Esophagus (tissue), 2 donors: ENCODE results near the gene CNDP2. TPM values are rescaled to one million over a fixed set of nuclear protein-coding genes. Genes with fewer than 3 reads are reported as not detected.

Source experiments
- H3K27ac ChIP-seq, 2 donors: one replicate each; pipeline ENCODE4 v1.5.1; 2013; ENCODE audit warnings: low read depth in 2 of 2, mild to moderate bottlenecking in 2 of 2, inconsistent platforms in 1 of 2, low read length in 1 of 2, moderate library complexity in 1 of 2
- H3K27me3 ChIP-seq, 2 donors: one replicate each; pipeline ENCODE4 v1.6.1; 2013; ENCODE audit warnings: low read length in 2 of 2, control low read depth in 1 of 2, mild to moderate bottlenecking in 1 of 2; ENCODE audit not compliant: insufficient read depth in 2 of 2, control insufficient read depth in 1 of 2
- H3K36me3 ChIP-seq, 2 donors: one replicate each; pipeline ENCODE4 v1.6.1; 2013; ENCODE audit warnings: low read length in 1 of 2; ENCODE audit not compliant: control insufficient read depth in 2 of 2, insufficient read depth in 2 of 2
- H3K4me1 ChIP-seq, 2 donors: one replicate each; pipeline ENCODE4 v1.6.1; 2013; ENCODE audit warnings: low read length in 1 of 2; ENCODE audit not compliant: control insufficient read depth in 2 of 2, insufficient read depth in 2 of 2
- H3K4me3 ChIP-seq, 2 donors: one replicate each; pipeline ENCODE4 v1.5.1; 2013; ENCODE audit warnings: low read length in 2 of 2, mild to moderate bottlenecking in 2 of 2, low read depth in 1 of 2, moderate library complexity in 1 of 2
- H3K9me3 ChIP-seq, 2 donors: one replicate each; pipeline ENCODE4 v1.6.1; 2013; ENCODE audit warnings: mild to moderate bottlenecking in 2 of 2, low read depth in 1 of 2, low read length in 1 of 2, moderate library complexity in 1 of 2; ENCODE audit not compliant: control insufficient read depth in 2 of 2, insufficient read depth in 1 of 2
- WGBS, 2 donors: extraction: QIAGEN DNeasy Blood & Tissue Kit; methylation state at CpG; one replicate each; pipeline ENCODE4 v1.1.7; 2013; 5-methylcytosine and 5-hydroxymethylcytosine counted together
- polyA plus RNA-seq, 2 donors: library from polyadenylated mRNA; stranded (reverse); fragments of 200-250 nt; gene quantifications; one replicate each; pipeline ENCODE4 v1.2.3, GENCODE V29; 2013
- donor health status: healthy with polysubstance abuse.
- donor health status: Bipolar disorder and iron deficiency.

The CNDP2 gene
- polyA plus RNA-seq, 2 donors = 42.5 to 60.0 TPM

DNA sequence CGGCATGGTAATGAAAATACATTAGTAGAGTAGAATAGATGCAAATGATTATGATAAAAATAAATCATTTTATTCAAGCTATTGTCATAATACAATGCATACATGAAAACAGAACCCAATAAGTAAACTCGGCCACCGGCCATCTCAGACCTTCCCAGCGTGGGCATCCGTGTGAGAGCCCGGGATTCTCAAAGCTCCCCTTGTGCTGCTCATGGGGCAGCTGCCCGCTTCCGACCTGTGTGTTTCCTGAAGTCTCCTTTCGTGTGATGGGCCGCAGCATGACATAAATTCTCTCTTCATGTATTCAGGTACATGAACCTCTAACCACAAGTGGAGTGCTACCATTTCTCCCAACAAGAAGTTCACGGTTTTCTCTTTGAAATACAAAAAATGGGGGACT, 13.5 kb upstream of the CNDP2 start:
- Histone ChIP-seq H3K27ac (no peak overlapping the region), H3K27me3 (no peaks in the 10 kb centered on the region), H3K4me1 (no peaks in the 10 kb centered on the region), H3K4me3 (no peak overlapping the region), H3K36me3 (no peaks in the 10 kb centered on the region), H3K9me3 (no peaks in the 10 kb centered on the region)
- 87 to 91% methylated on average over 11 of the region's 11 CpGs for WGBS, 2 donors

GRCh38 chr18:74486119-74486849, 9.9 kb upstream of the CNDP2 start:
- WGBS, 2 donors = 79 to 90% methylated on average over 15 of the region's 15 CpGs
- Histone ChIP-seq H3K4me1 (no peaks in the 10 kb centered on the region), H3K27me3 (no peaks in the 10 kb centered on the region), H3K4me3 (no peak overlapping the region), H3K9me3 (no peaks in the 10 kb centered on the region), H3K36me3 (no peaks in the 10 kb centered on the region), H3K27ac (no peak overlapping the region)

GRCh38 chr18:74488354-74488753, 7.8 kb upstream of the CNDP2 start:
- WGBS, 2 donors = 97 to 98% methylated on average over 8 of the region's 8 CpGs
- Histone ChIP-seq H3K36me3 (no peaks in the 10 kb centered on the region), H3K4me1 (no peaks in the 10 kb centered on the region), H3K9me3 (no peaks in the 10 kb centered on the region), H3K27ac (no peak overlapping the region), H3K4me3 (no peak overlapping the region), H3K27me3 (no peaks in the 10 kb centered on the region)

GRCh38 chr18:74488864-74489263, 7.3 kb upstream of the CNDP2 start:
- Histone ChIP-seq H3K9me3 (no peaks in the 10 kb centered on the region), H3K27ac (no peak overlapping the region), H3K27me3 (no peaks in the 10 kb centered on the region), H3K36me3 (no peaks in the 10 kb centered on the region), H3K4me3 (no peak overlapping the region), H3K4me1 (no peaks in the 10 kb centered on the region)
- WGBS, 2 donors = 81 to 92% methylated on average over 8 of the region's 8 CpGs

- 53 to 55% methylated on average over 7 of the region's 7 CpGs for WGBS, 2 donors
- no peak overlapping the region for H3K27ac ChIP-seq
- no peaks in the 10 kb centered on the region for H3K36me3 ChIP-seq
- H3K4me1 ChIP-seq = no peaks in the 10 kb centered on the region
- no peaks in the 10 kb centered on the region for H3K27me3 ChIP-seq
- H3K9me3 ChIP-seq = no peaks in the 10 kb centered on the region
- H3K4me3 ChIP-seq = no peak overlapping the region
These were observed 6.5 kb upstream of the CNDP2 start for GRCh38 chr18:74489676-74490075.

DNA sequence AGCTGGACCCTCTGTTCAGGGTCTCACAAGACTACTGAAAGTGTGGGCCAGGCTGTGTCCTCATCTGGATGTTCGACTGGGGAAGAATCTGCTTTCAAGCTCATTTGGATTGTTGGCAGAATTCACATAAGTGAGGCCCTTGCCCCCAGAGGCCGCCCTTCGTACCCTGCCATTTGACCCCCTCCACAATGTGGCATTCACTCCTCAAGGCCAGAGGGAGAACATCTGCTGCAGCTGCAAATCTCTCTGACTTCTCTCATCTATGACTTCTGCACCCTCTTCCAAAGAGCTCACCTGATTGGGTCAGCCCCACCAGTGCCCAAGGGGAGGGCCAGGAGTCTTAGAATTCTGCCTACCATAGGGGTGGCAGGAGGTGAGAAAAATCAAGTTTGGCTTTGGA, 3.9 kb upstream of the CNDP2 start:
- 91 to 92% methylated on average over 3 of the region's 3 CpGs for WGBS, 2 donors
- H3K4me3 ChIP-seq = no peak overlapping the region
- H3K27me3 ChIP-seq = no peaks in the 10 kb centered on the region
- no peaks in the 10 kb centered on the region for H3K9me3 ChIP-seq
- H3K27ac ChIP-seq = no peak overlapping the region
- no peaks in the 10 kb centered on the region for H3K36me3 ChIP-seq
- H3K4me1 ChIP-seq = no peaks in the 10 kb centered on the region

GRCh38 chr18:74493689-74494088, 2.5 kb upstream of the CNDP2 start:
- WGBS, 2 donors = 61 to 73% methylated on average over 1 of the region's 1 CpG
- Histone ChIP-seq H3K27me3 (no peaks in the 10 kb centered on the region), H3K36me3 (no peaks in the 10 kb centered on the region), H3K27ac (no peak overlapping the region), H3K4me3 (no peak overlapping the region), H3K9me3 (no peaks in the 10 kb centered on the region), H3K4me1 (peaks cover 0 to 2% of the 10 kb centered on the region in 2 donors)

GRCh38 chr18:74494514-74494913, 1.6 kb upstream of the CNDP2 start:
- no peak overlapping the region for H3K4me3 ChIP-seq
- H3K9me3 ChIP-seq = no peaks in the 10 kb centered on the region
- no peaks in the 10 kb centered on the region for H3K36me3 ChIP-seq
- H3K4me1 ChIP-seq = peaks cover 0 to 8% of the 10 kb centered on the region in 2 donors
- WGBS, 2 donors = 49 to 60% methylated on average over 1 of the region's 1 CpG
- no peak overlapping the region for H3K27ac ChIP-seq
- no peaks in the 10 kb centered on the region for H3K27me3 ChIP-seq

GRCh38 chr18:74496508-74497323, 553 bp downstream of the CNDP2 start:
- H3K27ac ChIP-seq = peak overlapping the region; percentile 92
- 4% methylated on average over 42 to 48 of the region's 48 CpGs for WGBS, 2 donors
- H3K4me3 ChIP-seq = peak overlapping the region; percentile 81 to 90
- no peaks in the 10 kb centered on the region for H3K9me3 ChIP-seq
- H3K4me1 ChIP-seq = peaks cover 0 to 8% of the 10 kb centered on the region in 2 donors
- H3K36me3 ChIP-seq = no peaks in the 10 kb centered on the region
- no peaks in the 10 kb centered on the region for H3K27me3 ChIP-seq
